K562 (cell line): ENCODE measurements around the gene DXO. TPM values are rescaled to one million over a fixed set of nuclear protein-coding genes. Genes with fewer than 3 reads are reported as not detected.
A peak's percentile ranks its signal among the peaks of the same experiment; 100 is the strongest.

Source experiments
- ATF7 ChIP-seq: fragments of 450-650 bp; IDR thresholded peaks from 2 replicates; pipeline ENCODE4 v1.7.1; 2014; ENCODE audit warnings: mild to moderate bottlenecking, moderate library complexity
- BRD9 ChIP-seq: fragments of 450-650 bp; IDR thresholded peaks from 2 replicates; pipeline ENCODE4 v1.6.1; 2018; ENCODE audit warnings: low read depth; ENCODE audit not compliant: partially characterized antibody
- IFI16 ChIP-seq: fragments of 250-450 bp; sonication (Bioruptor Pico); IDR thresholded peaks from 2 replicates; pipeline ENCODE4 v2.1.2; 2022; ENCODE audit warnings: mild to moderate bottlenecking, inconsistent platforms
- ILK ChIP-seq: fragments of 450-650 bp; IDR thresholded peaks from 2 replicates; pipeline ENCODE4 v1.6.1; 2016; ENCODE audit warnings: missing genetic modification characterization, low read depth, mild to moderate bottlenecking, missing compliant biosample characterization, moderate library complexity, borderline replicate concordance
- KDM5B ChIP-seq: fragments of 200-600 bp; sonication (generic); IDR thresholded peaks from 2 replicates; pipeline ENCODE4 v1.6.1; 2012; ENCODE audit warnings: low read depth, mild to moderate bottlenecking, moderate library complexity, low read length, control low read depth, inconsistent platforms; ENCODE audit not compliant: insufficient replicate concordance
- KLF10 ChIP-seq: fragments of 250-450 bp; sonication (Bioruptor Pico); IDR thresholded peaks from 2 replicates; pipeline ENCODE4 v1.6.1; 2021; ENCODE audit warnings: matching md5 sums
- LCOR ChIP-seq: sonication (generic); formaldehyde crosslinking; IDR thresholded peaks from 2 replicates; pipeline ENCODE4 v1.8.0; 2022; ENCODE audit warnings: mild to moderate bottlenecking, missing genetic modification reagents
- MEF2D ChIP-seq: conservative IDR thresholded peaks from 2 replicates; pipeline ENCODE4 v1.6.1; 2016; ENCODE audit warnings: low read depth, missing genetic modification characterization, missing compliant biosample characterization
- NCOR1 ChIP-seq: fragments of 450-650 bp; IDR thresholded peaks from 2 replicates; pipeline ENCODE4 v1.6.1; 2016; ENCODE audit warnings: mild to moderate bottlenecking, moderate library complexity
- POLR2A ChIP-seq: fragments of 450-650 bp; conservative IDR thresholded peaks from 2 replicates; pipeline ENCODE4 v1.6.1; 2016
- RCOR1 ChIP-seq, 2 experiments: IDR thresholded peaks; 2 replicates each; pipeline ENCODE4 v1.6.1; 2012; ENCODE audit warnings: low read depth in 2 of 2, low read length in 2 of 2, borderline replicate concordance in 1 of 2, improper control_type of control experiment in 1 of 2
- RFX1 ChIP-seq: fragments of 450-650 bp; IDR thresholded peaks from 2 replicates; pipeline ENCODE4 v1.6.1; 2016; ENCODE audit warnings: mild to moderate bottlenecking, moderate library complexity
- RHOXF2B ChIP-seq: fragments of 250-450 bp; sonication (Bioruptor Pico); conservative IDR thresholded peaks from 2 replicates; pipeline ENCODE4 v1.5.1; 2021
- SOX6 ChIP-seq: fragments of 450-650 bp; IDR thresholded peaks from 2 replicates; pipeline ENCODE4 v1.6.1; 2014; ENCODE audit warnings: mild to moderate bottlenecking
- ZC3H8 ChIP-seq: fragments of 450-650 bp; IDR thresholded peaks from 2 replicates; pipeline ENCODE4 v1.6.1; 2017
- ZNF134 ChIP-seq: fragments of 250-450 bp; sonication (Bioruptor Pico); conservative IDR thresholded peaks from 2 replicates; pipeline ENCODE4 v1.4.0; 2020
- ZNF3 ChIP-seq: fragments of 250-450 bp; sonication (Bioruptor Pico); IDR thresholded peaks from 2 replicates; pipeline ENCODE4 v1.5.0; 2021; ENCODE audit warnings: mild to moderate bottlenecking, moderate library complexity
- polyA plus RNA-seq, 8 experiments: library from polyadenylated mRNA; depleted of rRNA in 4 of 8; stranded (reverse) in 5 of 8; unstranded in 3 of 8; fragments of >200 nt; fragmentation: Nextera tagmentation in 2 of 8; fragmentation: Illumina TruSeq in 1 of 8; extraction: Ambion mirVana in 2 of 8; extraction: Trizol in 1 of 8; gene quantifications; 2 replicates each; pipeline versions ENCODE4 v1.2.1 to v1.2.3, GENCODE V29; 2011 to 2014; ENCODE audit warnings: inconsistent platforms in 1 of 8, missing spikeins in 1 of 8
- total RNA-seq, 7 experiments: library from RNA; depleted of rRNA in 6 of 7; stranded (reverse); fragments of >200 nt in 6 of 7; fragmentation: Illumina TruSeq in 2 of 7; extraction: Trizol in 2 of 7; gene quantifications; 2 replicates each; pipeline versions ENCODE4 v1.2.1 to v1.2.3, GENCODE V29; 2011 to 2021; ENCODE audit warnings: low replicate concordance in 1 of 7
- TF ChIP-seq, protein P1 (sequence below): fragments of 250-450 bp; sonication (Bioruptor Pico); IDR thresholded peaks from 2 replicates; pipeline ENCODE4 v1.8.0; 2021; ENCODE audit warnings: moderate library complexity, mild to moderate bottlenecking, inconsistent platforms
- TF ChIP-seq, protein P2 (sequence below): fragments of 200-800 bp; sonication (Bioruptor generic); IDR thresholded peaks from 2 replicates; pipeline ENCODE4 v1.6.1; 2016; ENCODE audit warnings: missing genetic modification characterization, missing compliant biosample characterization
- TF ChIP-seq, protein P3 (sequence below): sonication (generic); formaldehyde crosslinking; IDR thresholded peaks from 2 replicates; pipeline ENCODE4 v1.8.0; 2022; ENCODE audit warnings: missing genetic modification reagents, mild to moderate bottlenecking, borderline replicate concordance

The DXO gene
- total and polyA plus RNA-seq, 9 of the 15 experiments (the other 6 are each of a cell fraction or from before 2014, with no cell fraction given) = 6.4 to 35.1 (median 19.4) TPM

DNA sequence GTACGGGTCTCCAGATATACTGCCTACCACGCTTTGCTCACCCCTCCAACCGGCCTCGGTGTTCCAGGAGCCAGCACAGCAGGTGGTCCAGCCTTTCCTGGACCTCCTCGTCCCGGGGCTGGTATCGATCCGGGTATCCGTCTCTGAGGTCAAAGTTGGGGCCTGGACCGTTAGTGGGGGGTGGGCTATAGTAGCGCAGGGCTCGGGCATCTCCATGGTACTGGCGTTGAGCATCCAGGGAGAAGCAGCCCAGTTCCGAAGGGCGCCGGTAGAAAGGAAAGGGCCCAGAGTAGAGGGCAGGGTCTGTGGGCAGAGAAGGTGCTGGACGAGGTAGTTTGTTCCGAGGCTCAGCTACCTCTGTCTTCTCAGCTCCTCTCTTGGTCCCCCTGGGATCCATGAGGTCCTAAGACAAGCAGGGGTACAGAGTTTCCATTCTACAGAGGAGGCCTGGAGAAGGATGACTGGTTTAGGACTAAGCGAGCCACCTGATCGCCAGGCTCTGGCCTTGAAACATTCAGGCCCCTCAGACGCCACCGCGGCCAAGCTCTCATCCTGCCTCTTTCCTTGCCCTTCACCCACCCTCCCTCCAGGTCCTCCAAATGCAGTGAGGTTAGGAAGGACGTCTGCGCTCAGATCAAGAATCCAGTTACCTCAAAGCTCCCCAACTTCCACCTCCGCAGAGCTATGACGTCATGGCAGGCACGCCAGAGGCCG is 502 bp downstream of the DXO start (continued):
- TF ChIP-seq RCOR1 (IDR thresholded peaks at IDR 0.05; ENCODE audit: borderline replicate concordance in 1 of 2, low read depth in 2 of 2, low read length in 2 of 2) = peak in 1 of 2 experiments; percentile 93; a peak in 1 of 4 replicates
- TF ChIP-seq SOX6 = no peak
- no peak for TF ChIP-seq ILK
- TF ChIP-seq, protein P1, sequence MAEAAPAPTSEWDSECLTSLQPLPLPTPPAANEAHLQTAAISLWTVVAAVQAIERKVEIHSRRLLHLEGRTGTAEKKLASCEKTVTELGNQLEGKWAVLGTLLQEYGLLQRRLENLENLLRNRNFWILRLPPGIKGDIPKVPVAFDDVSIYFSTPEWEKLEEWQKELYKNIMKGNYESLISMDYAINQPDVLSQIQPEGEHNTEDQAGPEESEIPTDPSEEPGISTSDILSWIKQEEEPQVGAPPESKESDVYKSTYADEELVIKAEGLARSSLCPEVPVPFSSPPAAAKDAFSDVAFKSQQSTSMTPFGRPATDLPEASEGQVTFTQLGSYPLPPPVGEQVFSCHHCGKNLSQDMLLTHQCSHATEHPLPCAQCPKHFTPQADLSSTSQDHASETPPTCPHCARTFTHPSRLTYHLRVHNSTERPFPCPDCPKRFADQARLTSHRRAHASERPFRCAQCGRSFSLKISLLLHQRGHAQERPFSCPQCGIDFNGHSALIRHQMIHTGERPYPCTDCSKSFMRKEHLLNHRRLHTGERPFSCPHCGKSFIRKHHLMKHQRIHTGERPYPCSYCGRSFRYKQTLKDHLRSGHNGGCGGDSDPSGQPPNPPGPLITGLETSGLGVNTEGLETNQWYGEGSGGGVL = no peak
- TF ChIP-seq POLR2A = peak; percentile 45
- TF ChIP-seq RHOXF2B = 0 out of 2 replicates have a peak, but pooled peaks have one; percentile 58
- 0 out of 2 replicates have a peak, but pooled peaks have one; percentile 21 for TF ChIP-seq KLF10 (CRISPR knock-in tag)
- no peak for TF ChIP-seq ZC3H8
- TF ChIP-seq RFX1 = no peak
- peak; percentile 68; the same call in 1 of the 2 replicates for TF ChIP-seq MEF2D (tag)
- TF ChIP-seq, protein P2, sequence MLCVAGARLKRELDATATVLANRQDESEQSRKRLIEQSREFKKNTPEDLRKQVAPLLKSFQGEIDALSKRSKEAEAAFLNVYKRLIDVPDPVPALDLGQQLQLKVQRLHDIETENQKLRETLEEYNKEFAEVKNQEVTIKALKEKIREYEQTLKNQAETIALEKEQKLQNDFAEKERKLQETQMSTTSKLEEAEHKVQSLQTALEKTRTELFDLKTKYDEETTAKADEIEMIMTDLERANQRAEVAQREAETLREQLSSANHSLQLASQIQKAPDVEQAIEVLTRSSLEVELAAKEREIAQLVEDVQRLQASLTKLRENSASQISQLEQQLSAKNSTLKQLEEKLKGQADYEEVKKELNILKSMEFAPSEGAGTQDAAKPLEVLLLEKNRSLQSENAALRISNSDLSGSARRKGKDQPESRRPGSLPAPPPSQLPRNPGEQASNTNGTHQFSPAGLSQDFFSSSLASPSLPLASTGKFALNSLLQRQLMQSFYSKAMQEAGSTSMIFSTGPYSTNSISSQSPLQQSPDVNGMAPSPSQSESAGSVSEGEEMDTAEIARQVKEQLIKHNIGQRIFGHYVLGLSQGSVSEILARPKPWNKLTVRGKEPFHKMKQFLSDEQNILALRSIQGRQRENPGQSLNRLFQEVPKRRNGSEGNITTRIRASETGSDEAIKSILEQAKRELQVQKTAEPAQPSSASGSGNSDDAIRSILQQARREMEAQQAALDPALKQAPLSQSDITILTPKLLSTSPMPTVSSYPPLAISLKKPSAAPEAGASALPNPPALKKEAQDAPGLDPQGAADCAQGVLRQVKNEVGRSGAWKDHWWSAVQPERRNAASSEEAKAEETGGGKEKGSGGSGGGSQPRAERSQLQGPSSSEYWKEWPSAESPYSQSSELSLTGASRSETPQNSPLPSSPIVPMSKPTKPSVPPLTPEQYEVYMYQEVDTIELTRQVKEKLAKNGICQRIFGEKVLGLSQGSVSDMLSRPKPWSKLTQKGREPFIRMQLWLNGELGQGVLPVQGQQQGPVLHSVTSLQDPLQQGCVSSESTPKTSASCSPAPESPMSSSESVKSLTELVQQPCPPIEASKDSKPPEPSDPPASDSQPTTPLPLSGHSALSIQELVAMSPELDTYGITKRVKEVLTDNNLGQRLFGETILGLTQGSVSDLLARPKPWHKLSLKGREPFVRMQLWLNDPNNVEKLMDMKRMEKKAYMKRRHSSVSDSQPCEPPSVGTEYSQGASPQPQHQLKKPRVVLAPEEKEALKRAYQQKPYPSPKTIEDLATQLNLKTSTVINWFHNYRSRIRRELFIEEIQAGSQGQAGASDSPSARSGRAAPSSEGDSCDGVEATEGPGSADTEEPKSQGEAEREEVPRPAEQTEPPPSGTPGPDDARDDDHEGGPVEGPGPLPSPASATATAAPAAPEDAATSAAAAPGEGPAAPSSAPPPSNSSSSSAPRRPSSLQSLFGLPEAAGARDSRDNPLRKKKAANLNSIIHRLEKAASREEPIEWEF = peak; percentile 84; the same call in 1 of the 2 replicates
- TF ChIP-seq, protein P3, sequence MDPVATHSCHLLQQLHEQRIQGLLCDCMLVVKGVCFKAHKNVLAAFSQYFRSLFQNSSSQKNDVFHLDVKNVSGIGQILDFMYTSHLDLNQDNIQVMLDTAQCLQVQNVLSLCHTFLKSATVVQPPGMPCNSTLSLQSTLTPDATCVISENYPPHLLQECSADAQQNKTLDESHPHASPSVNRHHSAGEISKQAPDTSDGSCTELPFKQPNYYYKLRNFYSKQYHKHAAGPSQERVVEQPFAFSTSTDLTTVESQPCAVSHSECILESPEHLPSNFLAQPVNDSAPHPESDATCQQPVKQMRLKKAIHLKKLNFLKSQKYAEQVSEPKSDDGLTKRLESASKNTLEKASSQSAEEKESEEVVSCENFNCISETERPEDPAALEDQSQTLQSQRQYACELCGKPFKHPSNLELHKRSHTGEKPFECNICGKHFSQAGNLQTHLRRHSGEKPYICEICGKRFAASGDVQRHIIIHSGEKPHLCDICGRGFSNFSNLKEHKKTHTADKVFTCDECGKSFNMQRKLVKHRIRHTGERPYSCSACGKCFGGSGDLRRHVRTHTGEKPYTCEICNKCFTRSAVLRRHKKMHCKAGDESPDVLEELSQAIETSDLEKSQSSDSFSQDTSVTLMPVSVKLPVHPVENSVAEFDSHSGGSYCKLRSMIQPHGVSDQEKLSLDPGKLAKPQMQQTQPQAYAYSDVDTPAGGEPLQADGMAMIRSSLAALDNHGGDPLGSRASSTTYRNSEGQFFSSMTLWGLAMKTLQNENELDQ = no peak
- TF ChIP-seq IFI16 (CRISPR knock-in tag) = no peak
- peak; percentile 48 for TF ChIP-seq BRD9
- TF ChIP-seq ZNF134 = 0 out of 2 replicates have a peak, but pooled peaks have one; percentile 6
- 0 out of 2 replicates have a peak, but pooled peaks have one; percentile 14 for TF ChIP-seq NCOR1
- 0 out of 2 replicates have a peak, but pooled peaks have one; percentile 100 for TF ChIP-seq ATF7
- no peak for TF ChIP-seq KDM5B
- no peak for TF ChIP-seq LCOR (CRISPR knock-in tag)
- TF ChIP-seq ZNF3 = no peak
